ENCODE measurements around the gene TTBK2.

- no peak for TF ChIP-seq ASH2L (IDR thresholded peaks at IDR 0.05; ENCODE audit: borderline replicate concordance, low read depth)
- TF ChIP-seq CTCF (IDR thresholded peaks at IDR 0.05 in 2 of 3, conservative IDR thresholded peaks at IDR 0.05 in 1 of 3; ENCODE audit: control insufficient read depth in 2 of 3, extremely low read depth in 1 of 3, insufficient read depth in 1 of 3, low read depth in 3 of 3, low read length in 3 of 3) = no peak
- no peak for TF ChIP-seq MTA3 (IDR thresholded peaks at IDR 0.05; ENCODE audit: borderline replicate concordance, low read length)
- TF ChIP-seq FOXM1 (IDR thresholded peaks at IDR 0.05; ENCODE audit: low read depth, low read length) = no peak
- no peak for TF ChIP-seq EP300 (IDR thresholded peaks at IDR 0.05; ENCODE audit: borderline replicate concordance in 1 of 2, control insufficient read depth in 1 of 2, low read depth in 2 of 2, low read length in 2 of 2)
- TF ChIP-seq NKRF (conservative IDR thresholded peaks at IDR 0.05) = no peak
- TF ChIP-seq STAT1 (conservative IDR thresholded peaks at IDR 0.05) = no peak
- TF ChIP-seq ZNF274 (IDR thresholded peaks at IDR 0.05; ENCODE audit: insufficient read depth, insufficient read length) = no peak
- no peak for TF ChIP-seq CBFB (IDR thresholded peaks at IDR 0.05; ENCODE audit: low read depth)
- TF ChIP-seq POLR2AphosphoS5 (IDR thresholded peaks at IDR 0.05; ENCODE audit: low read length) = no peak
- no peak for TF ChIP-seq BCLAF1 (IDR thresholded peaks at IDR 0.05)
- no peak for TF ChIP-seq ZNF687 (IDR thresholded peaks at IDR 0.05)
Measured at GRCh38 chr15:42725331-42725903, 195.2 kb downstream of the TTBK2 start.
